H9 (cell line): ENCODE measurements around the gene NEGR1. TPM values are rescaled to one million over a fixed set of nuclear protein-coding genes. Genes with fewer than 3 reads are reported as not detected.

Experiments
- DNase-seq: peaks from one replicate; pipeline ENCODE4 v3.0.0-alpha.2; 2017
- H2AFZ ChIP-seq: one replicate; pipeline ENCODE4 v1.6.1; 2013; ENCODE audit warnings: mild to moderate bottlenecking, low read length, control low read depth, moderate library complexity
- H2AK5ac ChIP-seq: 2 replicates; pipeline ENCODE4 v1.6.1; 2013; ENCODE audit warnings: low read length, control low read depth, mixed read lengths; ENCODE audit not compliant: insufficient read length
- H2BK120ac ChIP-seq: one replicate; pipeline ENCODE4 v1.6.1; 2013; ENCODE audit warnings: low read depth, mild to moderate bottlenecking, low read length, control low read depth, inconsistent platforms; ENCODE audit not compliant: poor library complexity, severe bottlenecking
- H2BK12ac ChIP-seq: 2 replicates; pipeline ENCODE4 v1.6.1; 2013; ENCODE audit warnings: low read length, control low read depth, mixed read lengths, low read depth; ENCODE audit not compliant: insufficient read length
- H2BK15ac ChIP-seq: 2 replicates; pipeline ENCODE4 v1.6.1; 2013; ENCODE audit warnings: low read depth, low read length, control low read depth
- H2BK20ac ChIP-seq: one replicate; pipeline ENCODE4 v1.6.1; 2013; ENCODE audit warnings: low read depth, mild to moderate bottlenecking, low read length, control low read depth, inconsistent platforms; ENCODE audit not compliant: poor library complexity, severe bottlenecking
- H2BK5ac ChIP-seq: 2 replicates; pipeline ENCODE4 v1.6.1; 2013; ENCODE audit warnings: low read length, control low read depth, mixed read lengths; ENCODE audit not compliant: insufficient read length
- H3K14ac ChIP-seq: 2 replicates; pipeline ENCODE4 v1.6.1; 2013; ENCODE audit warnings: low read length, control low read depth; ENCODE audit not compliant: insufficient read depth
- H3K18ac ChIP-seq: 2 replicates; pipeline ENCODE4 v1.6.1; 2013; ENCODE audit warnings: low read depth, mild to moderate bottlenecking, mixed read lengths, low read length, control low read depth; ENCODE audit not compliant: insufficient read length
- H3K23ac ChIP-seq: 2 replicates; pipeline ENCODE4 v1.6.1; 2013; ENCODE audit warnings: low read length, control low read depth, mixed read lengths, low read depth; ENCODE audit not compliant: insufficient read length
- H3K23me2 ChIP-seq: 2 replicates; pipeline ENCODE4 v1.6.1; 2013; ENCODE audit warnings: low read depth, mild to moderate bottlenecking, mixed read lengths, low read length, control low read depth; ENCODE audit not compliant: insufficient read length, poor library complexity, severe bottlenecking
- H3K27ac ChIP-seq: 2 replicates; pipeline ENCODE4 v1.5.1; 2013; ENCODE audit warnings: low read length, control low read depth, mixed read lengths, low read depth; ENCODE audit not compliant: insufficient read length
- H3K27me3 ChIP-seq: 2 replicates; pipeline ENCODE4 v1.6.1; 2013; ENCODE audit warnings: low read length, control low read depth, inconsistent platforms; ENCODE audit not compliant: insufficient read depth
- H3K4ac ChIP-seq: 2 replicates; pipeline ENCODE4 v1.6.1; 2013; ENCODE audit warnings: low read depth, mild to moderate bottlenecking, control low read depth, inconsistent platforms, low read length, moderate library complexity
- H3K4me1 ChIP-seq: 2 replicates; pipeline ENCODE4 v1.6.1; 2013; ENCODE audit warnings: low read length, control low read depth, inconsistent platforms; ENCODE audit not compliant: insufficient read depth
- H3K4me2 ChIP-seq: 2 replicates; pipeline ENCODE4 v1.6.1; 2013; ENCODE audit warnings: low read length, control low read depth, mixed read lengths; ENCODE audit not compliant: insufficient read length, insufficient read depth
- H3K56ac ChIP-seq: 2 replicates; pipeline ENCODE4 v1.6.1; 2013; ENCODE audit warnings: low read depth, mild to moderate bottlenecking, mixed read lengths, low read length, control low read depth; ENCODE audit not compliant: insufficient read length
- H3K79me1 ChIP-seq: 2 replicates; pipeline ENCODE4 v1.6.1; 2013; ENCODE audit warnings: low read depth, mild to moderate bottlenecking, moderate library complexity, low read length, control low read depth, inconsistent platforms; ENCODE audit not compliant: insufficient read depth, poor library complexity, severe bottlenecking
- H3K79me2 ChIP-seq: 2 replicates; pipeline ENCODE4 v1.6.1; 2013; ENCODE audit warnings: low read length, control low read depth, inconsistent platforms; ENCODE audit not compliant: insufficient read depth
- H3K9ac ChIP-seq: 2 replicates; pipeline ENCODE4 v1.6.1; 2013; ENCODE audit warnings: low read length, control low read depth, mixed read lengths; ENCODE audit not compliant: insufficient read length; ENCODE audit errors: extremely low read depth
- H3K9me3 ChIP-seq: one replicate; pipeline ENCODE4 v1.6.1; 2013; ENCODE audit warnings: low read depth, low read length, inconsistent platforms; ENCODE audit not compliant: control insufficient read depth
- H3T11ph ChIP-seq: one replicate; pipeline ENCODE4 v1.6.1; 2013; ENCODE audit warnings: mild to moderate bottlenecking, low read length, control low read depth, inconsistent platforms
- H4K20me1 ChIP-seq: one replicate; pipeline ENCODE4 v1.6.1; 2013; ENCODE audit not compliant: control insufficient read depth, insufficient read length, insufficient read depth
- H4K5ac ChIP-seq: 2 replicates; pipeline ENCODE4 v1.6.1; 2013; ENCODE audit warnings: low read depth, mild to moderate bottlenecking, mixed read lengths, low read length, control low read depth; ENCODE audit not compliant: insufficient read length
- H4K8ac ChIP-seq: replicated peaks from 2 replicates; pipeline ENCODE4 v1.6.1; 2013; ENCODE audit warnings: low read length, control low read depth, mixed read lengths, low read depth; ENCODE audit not compliant: insufficient read length
- H4K91ac ChIP-seq: 2 replicates; pipeline ENCODE4 v1.6.1; 2013; ENCODE audit warnings: low read depth, mild to moderate bottlenecking, moderate library complexity, mixed read lengths, low read length, control low read depth; ENCODE audit not compliant: insufficient read length
- H3K27ac Mint-ChIP-seq, 3 experiments: 2 replicates in 2 of 3; 3 replicates in 1 of 3; pipeline ENCODE4 v1.8.0; 2020 to 2021; ENCODE audit warnings: mixed read lengths in 3 of 3, mild to moderate bottlenecking in 1 of 3, moderate library complexity in 1 of 3
- H3K27me3 Mint-ChIP-seq: 2 replicates; pipeline ENCODE4 v1.8.0; 2021; ENCODE audit warnings: low read depth, mild to moderate bottlenecking, moderate library complexity, mixed read lengths
- H3K36me3 Mint-ChIP-seq, 3 experiments: 2 replicates in 2 of 3; 3 replicates in 1 of 3; pipeline ENCODE4 v1.8.0; 2020 to 2021; ENCODE audit warnings: low read depth in 3 of 3, mixed read lengths in 3 of 3; ENCODE audit not compliant: insufficient read depth in 1 of 3
- H3K4me1 Mint-ChIP-seq, 2 experiments: 2 replicates each; pipeline ENCODE4 v1.8.0; 2020; ENCODE audit warnings: mixed read lengths in 2 of 2
- H3K4me3 Mint-ChIP-seq, 2 experiments: 2 replicates in 1 of 2; 3 replicates in 1 of 2; pipeline ENCODE4 v1.8.0; 2020 to 2021; ENCODE audit warnings: mild to moderate bottlenecking in 2 of 2, mixed read lengths in 2 of 2, moderate library complexity in 1 of 2
- H3K9me3 Mint-ChIP-seq, 2 experiments: 2 replicates in 1 of 2; 3 replicates in 1 of 2; pipeline ENCODE4 v1.8.0; 2020; ENCODE audit warnings: mild to moderate bottlenecking in 2 of 2, mixed read lengths in 2 of 2, moderate library complexity in 1 of 2
- WGBS: extraction: QIAGEN DNeasy Blood & Tissue Kit; methylation state at CpG from one replicate; pipeline ENCODE4 v1.1.7; 2013; ENCODE audit warnings: missing lambda C conversion rate, low lambda C conversion rate, mixed read lengths; ENCODE audit not compliant: insufficient read length; ENCODE audit errors: extremely low coverage; 5-methylcytosine and 5-hydroxymethylcytosine counted together
- total RNA-seq: library from RNA; stranded (reverse); gene quantifications from 2 replicates; pipeline ENCODE4 v1.2.1, GENCODE V29; 2021
- TF ChIP-seq, protein P1 (sequence below): fragments of 200-600 bp; sonication (generic); conservative IDR thresholded peaks from 3 replicates; pipeline ENCODE4 v1.8.0; 2021; ENCODE audit warnings: antibody characterized with exemption, mild to moderate bottlenecking

Gene NEGR1
- total RNA-seq, 1 experiment from 2014 or later, result 0.13 TPM

DNA sequence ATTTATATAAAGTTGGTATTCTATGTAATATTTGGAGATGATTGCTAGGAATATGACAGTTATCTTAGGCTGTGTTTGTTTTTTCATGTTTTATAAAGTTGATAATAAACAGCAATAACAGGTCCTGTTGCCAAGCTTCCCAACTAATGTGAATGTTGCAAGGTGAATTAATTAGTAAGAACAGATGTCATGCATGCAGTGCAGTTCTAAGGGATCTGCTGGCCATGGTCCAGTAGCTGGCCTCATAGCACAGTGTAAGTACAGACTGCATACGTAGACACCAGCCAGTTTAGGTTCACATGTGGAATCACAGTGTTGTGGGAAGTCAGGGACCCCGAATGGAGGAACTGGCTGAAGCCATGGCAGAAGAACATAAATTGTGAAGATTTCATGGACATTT, 478.2 kb downstream of the NEGR1 start:
- no peak for DNase-seq
- Mint-ChIP-seq H3K9me3 (peaks cover 5 to 10% of the 10 kb centered on the region in 2 experiments), H3K4me3 (no peak overlapping the region), H3K4me1 (peaks cover 7 to 8% of the 10 kb centered on the region in 2 experiments; a peak in 3 of 4 replicates), H3K36me3 (peaks cover 3 to 12% (median 8%) of the 10 kb centered on the region in 3 experiments; a peak in 6 of 7 replicates), H3K27me3 (no peaks in the 10 kb centered on the region), H3K27ac (no peak overlapping the region)
- Histone ChIP-seq H3K79me2 (no peaks in the 10 kb centered on the region), H3K27me3 (no peaks in the 10 kb centered on the region), H3K23ac (no peak overlapping the region), H4K5ac (no peak overlapping the region), H4K8ac (no peak overlapping the region), H3K9me3 (no peaks in the 10 kb centered on the region), H3K18ac (no peak overlapping the region), H2BK12ac (no peak overlapping the region), H4K20me1 (no peaks in the 10 kb centered on the region), H4K91ac (no peak overlapping the region), H3K23me2 (no peaks in the 10 kb centered on the region), H3K56ac (no peak overlapping the region), H2BK120ac (no peak overlapping the region), H3K4me2 (no peak overlapping the region), H3K79me1 (no peaks in the 10 kb centered on the region), H3K14ac (no peak overlapping the region), H3K9ac (no peak overlapping the region), H2AFZ (no peak overlapping the region), H2BK20ac (no peak overlapping the region), H2BK5ac (no peak overlapping the region), H3K27ac (no peak overlapping the region), H3T11ph (no peak overlapping the region), H3K4ac (no peak overlapping the region), H2BK15ac (no peak overlapping the region), H3K4me1 (no peaks in the 10 kb centered on the region), H2AK5ac (no peak overlapping the region)
- TF ChIP-seq, protein P1, sequence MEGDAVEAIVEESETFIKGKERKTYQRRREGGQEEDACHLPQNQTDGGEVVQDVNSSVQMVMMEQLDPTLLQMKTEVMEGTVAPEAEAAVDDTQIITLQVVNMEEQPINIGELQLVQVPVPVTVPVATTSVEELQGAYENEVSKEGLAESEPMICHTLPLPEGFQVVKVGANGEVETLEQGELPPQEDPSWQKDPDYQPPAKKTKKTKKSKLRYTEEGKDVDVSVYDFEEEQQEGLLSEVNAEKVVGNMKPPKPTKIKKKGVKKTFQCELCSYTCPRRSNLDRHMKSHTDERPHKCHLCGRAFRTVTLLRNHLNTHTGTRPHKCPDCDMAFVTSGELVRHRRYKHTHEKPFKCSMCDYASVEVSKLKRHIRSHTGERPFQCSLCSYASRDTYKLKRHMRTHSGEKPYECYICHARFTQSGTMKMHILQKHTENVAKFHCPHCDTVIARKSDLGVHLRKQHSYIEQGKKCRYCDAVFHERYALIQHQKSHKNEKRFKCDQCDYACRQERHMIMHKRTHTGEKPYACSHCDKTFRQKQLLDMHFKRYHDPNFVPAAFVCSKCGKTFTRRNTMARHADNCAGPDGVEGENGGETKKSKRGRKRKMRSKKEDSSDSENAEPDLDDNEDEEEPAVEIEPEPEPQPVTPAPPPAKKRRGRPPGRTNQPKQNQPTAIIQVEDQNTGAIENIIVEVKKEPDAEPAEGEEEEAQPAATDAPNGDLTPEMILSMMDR, result no peak
- WGBS, result no CpG with 5 or more reads among the region's 2 CpGs
